ENCODE data around the gene KCNK4. TPM values are rescaled to one million over a fixed set of nuclear protein-coding genes. Genes with fewer than 3 reads are reported as not detected.

The KCNK4 gene
- total and polyA plus RNA-seq, 2 donors (not counting 3 experiments of a cell fraction or from before 2014, with no cell fraction given), result 0.06 to 0.44 TPM

DNA sequence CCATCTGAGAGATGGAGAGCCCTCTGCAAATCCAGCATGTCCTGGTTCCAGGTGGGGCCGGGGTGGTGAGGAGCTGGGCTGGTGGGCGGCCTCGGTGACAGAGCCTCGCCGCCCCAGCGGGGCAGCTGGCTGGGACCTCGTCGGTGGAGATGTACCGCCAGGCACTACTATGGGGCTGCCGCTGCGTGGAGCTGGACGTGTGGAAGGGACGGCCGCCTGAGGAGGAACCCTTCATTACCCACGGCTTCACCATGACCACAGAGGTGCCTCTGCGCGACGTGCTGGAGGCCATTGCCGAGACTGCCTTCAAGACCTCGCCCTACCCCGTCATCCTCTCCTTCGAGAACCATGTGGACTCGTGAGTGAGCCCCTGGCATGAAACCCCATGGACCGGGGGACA lies 32.7 kb upstream of the KCNK4 start:
- TF ChIP-seq, protein P1, sequence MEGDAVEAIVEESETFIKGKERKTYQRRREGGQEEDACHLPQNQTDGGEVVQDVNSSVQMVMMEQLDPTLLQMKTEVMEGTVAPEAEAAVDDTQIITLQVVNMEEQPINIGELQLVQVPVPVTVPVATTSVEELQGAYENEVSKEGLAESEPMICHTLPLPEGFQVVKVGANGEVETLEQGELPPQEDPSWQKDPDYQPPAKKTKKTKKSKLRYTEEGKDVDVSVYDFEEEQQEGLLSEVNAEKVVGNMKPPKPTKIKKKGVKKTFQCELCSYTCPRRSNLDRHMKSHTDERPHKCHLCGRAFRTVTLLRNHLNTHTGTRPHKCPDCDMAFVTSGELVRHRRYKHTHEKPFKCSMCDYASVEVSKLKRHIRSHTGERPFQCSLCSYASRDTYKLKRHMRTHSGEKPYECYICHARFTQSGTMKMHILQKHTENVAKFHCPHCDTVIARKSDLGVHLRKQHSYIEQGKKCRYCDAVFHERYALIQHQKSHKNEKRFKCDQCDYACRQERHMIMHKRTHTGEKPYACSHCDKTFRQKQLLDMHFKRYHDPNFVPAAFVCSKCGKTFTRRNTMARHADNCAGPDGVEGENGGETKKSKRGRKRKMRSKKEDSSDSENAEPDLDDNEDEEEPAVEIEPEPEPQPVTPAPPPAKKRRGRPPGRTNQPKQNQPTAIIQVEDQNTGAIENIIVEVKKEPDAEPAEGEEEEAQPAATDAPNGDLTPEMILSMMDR (IDR thresholded peaks at IDR 0.05; ENCODE audit: extremely low read depth in 1 of 2, insufficient read depth in 1 of 2, low read depth in 1 of 2, low read length in 2 of 2), result no peak
- TF ChIP-seq, protein P2, sequence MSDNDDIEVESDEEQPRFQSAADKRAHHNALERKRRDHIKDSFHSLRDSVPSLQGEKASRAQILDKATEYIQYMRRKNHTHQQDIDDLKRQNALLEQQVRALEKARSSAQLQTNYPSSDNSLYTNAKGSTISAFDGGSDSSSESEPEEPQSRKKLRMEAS (IDR thresholded peaks at IDR 0.05; ENCODE audit: insufficient read depth, insufficient read length), result no peak
- TF ChIP-seq GATA2 (IDR thresholded peaks at IDR 0.05; ENCODE audit: insufficient read depth, insufficient read length, low read depth, low read length), result no peak
- TF ChIP-seq POLR2A (IDR thresholded peaks at IDR 0.05; ENCODE audit: low read depth, low read length), result no peak
- TF ChIP-seq JUN (IDR thresholded peaks at IDR 0.05; ENCODE audit: borderline replicate concordance, insufficient read depth, insufficient read length, low read depth), result no peak
- TF ChIP-seq MYC (IDR thresholded peaks at IDR 0.05; ENCODE audit: low read depth, low read length), result no peak
- TF ChIP-seq FOS (IDR thresholded peaks at IDR 0.05; ENCODE audit: borderline replicate concordance, insufficient read depth, low read length), result no peak
- no peak for TF ChIP-seq EZH2 (IDR thresholded peaks at IDR 0.05; ENCODE audit: borderline replicate concordance, low read depth, low read length, severe bottlenecking)
- no peak for TF ChIP-seq POLR2AphosphoS5 (IDR thresholded peaks at IDR 0.05; ENCODE audit: insufficient read depth, low read depth, low read length)
- H3K4me1 ChIP-seq (ENCODE audit: control insufficient read depth, extremely low read depth, insufficient read depth, low read length), result peaks cover 9% of the 10 kb centered on the region
- dilution Hi-C loops (cut with MboI; ENCODE audit: extremely low pct_ligation_motif_present, low sequenced_read_pairs), result no loop called here
- H3K9me3 ChIP-seq (replicated peaks; ENCODE audit: control insufficient read depth, insufficient read depth, low read length), result no peaks in the 10 kb centered on the region
- H2AFZ ChIP-seq (ENCODE audit: low read depth, low read length), result no peak overlapping the region
- H3K4me2 ChIP-seq (ENCODE audit: insufficient read depth, low read length), result no peak overlapping the region
- no peaks in the 10 kb centered on the region for H4K20me1 ChIP-seq (replicated peaks; ENCODE audit: control insufficient read depth, extremely low read depth, insufficient read depth, low read length)
- BruUV-seq (replicated peaks), result no TSS peak
- no peak overlapping the region for H3K9ac ChIP-seq (replicated peaks; ENCODE audit: extremely low read depth, insufficient read depth, low read length)
- H3K27ac ChIP-seq (ENCODE audit: insufficient read depth, low read depth, low read length), result no peak overlapping the region
- POLR2A ChIA-PET, result no interaction called here
- DNase-seq (ENCODE audit: low read depth, low spot score), result no peak
- no peaks in the 10 kb centered on the region for H3K27me3 ChIP-seq (ENCODE audit: control insufficient read depth in 2 of 2, insufficient read depth in 2 of 2, low read length in 2 of 2)
- H3K4me3 ChIP-seq (replicated peaks in 1 of 3; ENCODE audit: insufficient read depth in 1 of 3, low read depth in 1 of 3, low read length in 3 of 3), result no peak overlapping the region
- peaks cover 14% of the 10 kb centered on the region for H3K79me2 ChIP-seq (ENCODE audit: control insufficient read depth, insufficient read depth, low read length)
- peaks cover 16 to 44% of the 10 kb centered on the region in 2 experiments for H3K36me3 ChIP-seq (ENCODE audit: control insufficient read depth in 2 of 2, extremely low read depth in 1 of 2, insufficient read depth in 2 of 2, low read length in 2 of 2)
- no peaks in the 10 kb centered on the region for H3K9me1 ChIP-seq (replicated peaks; ENCODE audit: control insufficient read depth, extremely low read depth, insufficient read depth, low read length)
- FAIRE-seq, result no peak
- intact Hi-C loops (cut with micrococcal nuclease), result no loop called here
- CTCF ChIA-PET, result interaction anchor here (0.7 to 1.1 kb wide), 5 partner anchors 10 to 54 kb away, joined by 3 read pairs; partner anchors contain the start of genes CATSPERZ and FERMT3

Data from endothelial cell of umbilical vein (primary cell).